ENCODE results near the gene AXIN2. TPM values are rescaled to one million over a fixed set of nuclear protein-coding genes. Genes with fewer than 3 reads are reported as not detected.

AXIN2 gene
- total RNA-seq, 1 donor from 2014 or later = 8.9 TPM

DNA sequence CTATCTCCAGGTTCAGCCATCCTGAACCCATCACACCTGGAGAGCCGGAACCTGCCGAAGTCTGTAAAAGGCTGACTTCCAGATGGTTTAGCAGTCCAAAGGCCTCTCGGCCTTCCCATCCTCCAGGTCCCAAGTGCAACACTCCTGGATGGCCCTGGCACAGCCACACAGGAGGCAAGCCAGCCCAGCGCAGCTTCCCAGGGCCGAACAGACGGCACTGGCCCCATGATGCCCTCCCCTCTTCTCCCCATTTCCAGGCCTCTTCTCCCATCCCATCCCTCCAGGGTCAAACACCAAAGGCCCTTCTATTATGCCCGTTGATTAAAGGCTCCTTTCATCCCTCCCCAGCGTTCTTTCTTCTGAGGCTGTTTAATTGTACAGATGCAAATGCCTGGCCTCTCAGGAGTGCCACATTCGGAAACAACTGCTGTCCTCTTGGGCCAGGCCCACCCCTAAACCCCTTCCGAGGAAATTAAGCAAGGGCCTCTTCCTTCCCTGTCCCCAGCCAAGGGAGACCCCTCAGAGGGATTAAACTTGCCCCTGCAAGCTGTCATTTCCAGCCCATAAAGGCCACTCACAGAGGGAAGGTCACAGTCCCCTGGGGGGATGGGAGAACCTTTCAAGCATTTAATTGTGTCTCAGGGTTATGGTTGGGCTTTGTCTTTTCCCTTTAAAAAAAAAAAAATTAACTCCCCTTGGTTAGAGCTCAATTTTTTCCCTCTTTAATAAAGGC is 30.8 kb downstream of the AXIN2 start:
- Mint-ChIP-seq H3K4me1 (ENCODE audit: low read depth, unreplicated experiment) (peaks cover 29% of the 10 kb centered on the region), H3K9me3 (ENCODE audit: unreplicated experiment) (no peaks in the 10 kb centered on the region), H3K4me3 (ENCODE audit: unreplicated experiment) (no peak overlapping the region), H3K27me3 (ENCODE audit: low read depth, unreplicated experiment) (no peaks in the 10 kb centered on the region), H3K36me3 (ENCODE audit: low read depth, unreplicated experiment) (peaks cover 28% of the 10 kb centered on the region), H3K27ac (ENCODE audit: unreplicated experiment) (peak overlapping the region; percentile 34)
- no peak for FAIRE-seq
- Histone ChIP-seq H3K27me3 (ENCODE audit: insufficient read depth, low read length) (no peaks in the 10 kb centered on the region), H3K4me3 (ENCODE audit: insufficient read depth, low read depth, low read length) (no peak overlapping the region), H4K20me1 (ENCODE audit: insufficient read depth, low read length) (peaks cover 4% of the 10 kb centered on the region), H3K4me1 (ENCODE audit: insufficient read depth, low read length) (peaks cover 12% of the 10 kb centered on the region), H3K36me3 (ENCODE audit: insufficient read depth, low read length) (peaks cover 5% of the 10 kb centered on the region), H3K4me2 (ENCODE audit: low read length) (peak overlapping the region; percentile 43), H3K9me3 (ENCODE audit: insufficient read depth, low read depth, low read length) (no peaks in the 10 kb centered on the region), H3K79me2 (ENCODE audit: insufficient read depth, low read length) (no peaks in the 10 kb centered on the region), H2AFZ (ENCODE audit: low read depth, low read length) (no peak overlapping the region), H3K27ac (ENCODE audit: low read depth, low read length) (no peak overlapping the region), H3K9ac (ENCODE audit: low read length) (no peak overlapping the region)
- no peak for DNase-seq (ENCODE audit: low read depth)
- TF ChIP-seq, protein P1, sequence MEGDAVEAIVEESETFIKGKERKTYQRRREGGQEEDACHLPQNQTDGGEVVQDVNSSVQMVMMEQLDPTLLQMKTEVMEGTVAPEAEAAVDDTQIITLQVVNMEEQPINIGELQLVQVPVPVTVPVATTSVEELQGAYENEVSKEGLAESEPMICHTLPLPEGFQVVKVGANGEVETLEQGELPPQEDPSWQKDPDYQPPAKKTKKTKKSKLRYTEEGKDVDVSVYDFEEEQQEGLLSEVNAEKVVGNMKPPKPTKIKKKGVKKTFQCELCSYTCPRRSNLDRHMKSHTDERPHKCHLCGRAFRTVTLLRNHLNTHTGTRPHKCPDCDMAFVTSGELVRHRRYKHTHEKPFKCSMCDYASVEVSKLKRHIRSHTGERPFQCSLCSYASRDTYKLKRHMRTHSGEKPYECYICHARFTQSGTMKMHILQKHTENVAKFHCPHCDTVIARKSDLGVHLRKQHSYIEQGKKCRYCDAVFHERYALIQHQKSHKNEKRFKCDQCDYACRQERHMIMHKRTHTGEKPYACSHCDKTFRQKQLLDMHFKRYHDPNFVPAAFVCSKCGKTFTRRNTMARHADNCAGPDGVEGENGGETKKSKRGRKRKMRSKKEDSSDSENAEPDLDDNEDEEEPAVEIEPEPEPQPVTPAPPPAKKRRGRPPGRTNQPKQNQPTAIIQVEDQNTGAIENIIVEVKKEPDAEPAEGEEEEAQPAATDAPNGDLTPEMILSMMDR (IDR thresholded peaks at IDR 0.05; ENCODE audit: insufficient read depth, low read depth, low read length) = no peak
- TF ChIP-seq EZH2 (IDR thresholded peaks at IDR 0.05; ENCODE audit: insufficient read depth, low read length) = no peak

GRCh38 chr17:65529761-65530522 is 31.5 kb downstream of the AXIN2 start:
- Mint-ChIP-seq H3K27me3 (ENCODE audit: low read depth, unreplicated experiment) (no peaks in the 10 kb centered on the region), H3K4me1 (ENCODE audit: low read depth, unreplicated experiment) (peaks cover 26% of the 10 kb centered on the region), H3K36me3 (ENCODE audit: low read depth, unreplicated experiment) (peaks cover 21% of the 10 kb centered on the region), H3K9me3 (ENCODE audit: unreplicated experiment) (no peaks in the 10 kb centered on the region), H3K27ac (ENCODE audit: unreplicated experiment) (peak overlapping the region; percentile 55), H3K4me3 (ENCODE audit: unreplicated experiment) (no peak overlapping the region)
- no peak for TF ChIP-seq EZH2 (IDR thresholded peaks at IDR 0.05; ENCODE audit: insufficient read depth, low read length)
- TF ChIP-seq, protein P1 (IDR thresholded peaks at IDR 0.05; ENCODE audit: insufficient read depth, low read depth, low read length) = no peak
- DNase-seq (ENCODE audit: low read depth) = no peak
- Histone ChIP-seq H3K9ac (ENCODE audit: low read length) (no peak overlapping the region), H3K36me3 (ENCODE audit: insufficient read depth, low read length) (peaks cover 5% of the 10 kb centered on the region), H4K20me1 (ENCODE audit: insufficient read depth, low read length) (peaks cover 4% of the 10 kb centered on the region), H3K27me3 (ENCODE audit: insufficient read depth, low read length) (no peaks in the 10 kb centered on the region), H3K4me3 (ENCODE audit: insufficient read depth, low read depth, low read length) (no peak overlapping the region), H3K9me3 (ENCODE audit: insufficient read depth, low read depth, low read length) (no peaks in the 10 kb centered on the region), H3K4me2 (ENCODE audit: low read length) (no peak overlapping the region), H3K4me1 (ENCODE audit: insufficient read depth, low read length) (peaks cover 12% of the 10 kb centered on the region), H2AFZ (ENCODE audit: low read depth, low read length) (no peak overlapping the region), H3K79me2 (ENCODE audit: insufficient read depth, low read length) (no peaks in the 10 kb centered on the region), H3K27ac (ENCODE audit: low read depth, low read length) (no peak overlapping the region)
- FAIRE-seq = no peak

All from astrocyte (in vitro differentiated cells and primary cell).